ENCODE measurements around the gene CABLES1.

- no peak for TF ChIP-seq POLR2A (IDR thresholded peaks at IDR 0.05)
- TF ChIP-seq, protein P1, sequence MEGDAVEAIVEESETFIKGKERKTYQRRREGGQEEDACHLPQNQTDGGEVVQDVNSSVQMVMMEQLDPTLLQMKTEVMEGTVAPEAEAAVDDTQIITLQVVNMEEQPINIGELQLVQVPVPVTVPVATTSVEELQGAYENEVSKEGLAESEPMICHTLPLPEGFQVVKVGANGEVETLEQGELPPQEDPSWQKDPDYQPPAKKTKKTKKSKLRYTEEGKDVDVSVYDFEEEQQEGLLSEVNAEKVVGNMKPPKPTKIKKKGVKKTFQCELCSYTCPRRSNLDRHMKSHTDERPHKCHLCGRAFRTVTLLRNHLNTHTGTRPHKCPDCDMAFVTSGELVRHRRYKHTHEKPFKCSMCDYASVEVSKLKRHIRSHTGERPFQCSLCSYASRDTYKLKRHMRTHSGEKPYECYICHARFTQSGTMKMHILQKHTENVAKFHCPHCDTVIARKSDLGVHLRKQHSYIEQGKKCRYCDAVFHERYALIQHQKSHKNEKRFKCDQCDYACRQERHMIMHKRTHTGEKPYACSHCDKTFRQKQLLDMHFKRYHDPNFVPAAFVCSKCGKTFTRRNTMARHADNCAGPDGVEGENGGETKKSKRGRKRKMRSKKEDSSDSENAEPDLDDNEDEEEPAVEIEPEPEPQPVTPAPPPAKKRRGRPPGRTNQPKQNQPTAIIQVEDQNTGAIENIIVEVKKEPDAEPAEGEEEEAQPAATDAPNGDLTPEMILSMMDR (IDR thresholded peaks at IDR 0.05), result no peak
These were observed 75.2 kb downstream of the CABLES1 start for GRCh38 chr18:23210526-23210925.
